Measurements from ENCODE around the gene VOPP1.

Gene VOPP1

GRCh38 chr7:55534916-55535590, 37.2 kb downstream of the VOPP1 start:
- H3K4me3 Mint-ChIP-seq = peak overlapping the region; percentile 69
- peaks cover 24% of the 10 kb centered on the region for H3K36me3 Mint-ChIP-seq (ENCODE audit: low read depth)
- H3K4me1 Mint-ChIP-seq = peaks cover 96% of the 10 kb centered on the region
- DNase-seq = peak; percentile 26
- no peak for ATAC-seq
- H3K27ac Mint-ChIP-seq = peak overlapping the region; percentile 98
- no peaks in the 10 kb centered on the region for H3K27me3 Mint-ChIP-seq
- no peaks in the 10 kb centered on the region for H3K9me3 Mint-ChIP-seq

GRCh38 chr7:55534262-55534915, 37.9 kb downstream of the VOPP1 start:
- ATAC-seq = peak; percentile 78

GRCh38 chr7:55533729-55534080, 38.6 kb downstream of the VOPP1 start:
- Mint-ChIP-seq H3K36me3 (ENCODE audit: low read depth) (peaks cover 20% of the 10 kb centered on the region), H3K27me3 (no peaks in the 10 kb centered on the region), H3K27ac (peak overlapping the region; percentile 98), H3K9me3 (no peaks in the 10 kb centered on the region), H3K4me1 (peaks cover 95% of the 10 kb centered on the region), H3K4me3 (peak overlapping the region; percentile 69)
- no peak for ATAC-seq
- peak; percentile 19 for DNase-seq

More at GRCh38 chr7:55534262-55534915, 37.9 kb downstream of the VOPP1 start:
- peaks cover 23% of the 10 kb centered on the region for H3K36me3 Mint-ChIP-seq (ENCODE audit: low read depth)
- H3K27ac Mint-ChIP-seq = peak overlapping the region; percentile 98
- no peaks in the 10 kb centered on the region for H3K27me3 Mint-ChIP-seq
- H3K4me1 Mint-ChIP-seq = peaks cover 97% of the 10 kb centered on the region
- peak overlapping the region; percentile 69 for H3K4me3 Mint-ChIP-seq
- H3K9me3 Mint-ChIP-seq = no peaks in the 10 kb centered on the region
- DNase-seq = peak; percentile 75

- Mint-ChIP-seq H3K4me3 (peak overlapping the region; percentile 69), H3K36me3 (ENCODE audit: low read depth) (peaks cover 20% of the 10 kb centered on the region), H3K27ac (peak overlapping the region; percentile 98), H3K9me3 (no peaks in the 10 kb centered on the region), H3K27me3 (no peaks in the 10 kb centered on the region), H3K4me1 (peaks cover 90% of the 10 kb centered on the region)
- peak; percentile 73 for ATAC-seq
- DNase-seq = peak; percentile 75
Observed at GRCh38 chr7:55533050-55533728, 39.1 kb downstream of the VOPP1 start.

- DNase-seq (no peak), ATAC-seq (no peak)
Observed at GRCh38 chr7:55532150-55532917, 40.0 kb downstream of the VOPP1 start.

GRCh38 chr7:55531536-55531935, 40.8 kb downstream of the VOPP1 start:
- H3K36me3 Mint-ChIP-seq (ENCODE audit: low read depth) = peaks cover 13% of the 10 kb centered on the region
- peak overlapping the region; percentile 98 for H3K27ac Mint-ChIP-seq
- ATAC-seq = no peak
- H3K4me3 Mint-ChIP-seq = peak overlapping the region; percentile 69
- no peaks in the 10 kb centered on the region for H3K27me3 Mint-ChIP-seq
- H3K4me1 Mint-ChIP-seq = peaks cover 83% of the 10 kb centered on the region
- no peaks in the 10 kb centered on the region for H3K9me3 Mint-ChIP-seq
- no peak for DNase-seq

More at GRCh38 chr7:55532150-55532917, 40.0 kb downstream of the VOPP1 start:
- peaks cover 84% of the 10 kb centered on the region for H3K4me1 Mint-ChIP-seq
- H3K4me3 Mint-ChIP-seq = peak overlapping the region; percentile 69
- H3K36me3 Mint-ChIP-seq (ENCODE audit: low read depth) = peaks cover 16% of the 10 kb centered on the region
- no peaks in the 10 kb centered on the region for H3K27me3 Mint-ChIP-seq
- no peaks in the 10 kb centered on the region for H3K9me3 Mint-ChIP-seq
- peak overlapping the region; percentile 98 for H3K27ac Mint-ChIP-seq

GRCh38 chr7:55527307-55527706, 45.0 kb downstream of the VOPP1 start:
- Mint-ChIP-seq H3K36me3 (ENCODE audit: low read depth) (peaks cover 12% of the 10 kb centered on the region), H3K9me3 (no peaks in the 10 kb centered on the region), H3K4me1 (peaks cover 66% of the 10 kb centered on the region), H3K27me3 (no peaks in the 10 kb centered on the region), H3K27ac (no peak overlapping the region), H3K4me3 (no peak overlapping the region)
- ATAC-seq (no peak), DNase-seq (no peak)

GRCh38 chr7:55526770-55527169, 45.5 kb downstream of the VOPP1 start:
- no peak for ATAC-seq
- Mint-ChIP-seq H3K27ac (no peak overlapping the region), H3K27me3 (no peaks in the 10 kb centered on the region)

GRCh38 chr7:55526329-55526728, 46.0 kb downstream of the VOPP1 start:
- no peaks in the 10 kb centered on the region for H3K9me3 Mint-ChIP-seq
- no peak for DNase-seq
- H3K27me3 Mint-ChIP-seq = no peaks in the 10 kb centered on the region
- no peak for ATAC-seq
- H3K4me1 Mint-ChIP-seq = peaks cover 58% of the 10 kb centered on the region
- H3K36me3 Mint-ChIP-seq (ENCODE audit: low read depth) = peaks cover 10% of the 10 kb centered on the region
- no peak overlapping the region for H3K27ac Mint-ChIP-seq
- no peak overlapping the region for H3K4me3 Mint-ChIP-seq

More at GRCh38 chr7:55526770-55527169, 45.5 kb downstream of the VOPP1 start:
- DNase-seq = no peak
- peaks cover 60% of the 10 kb centered on the region for H3K4me1 Mint-ChIP-seq
- peaks cover 12% of the 10 kb centered on the region for H3K36me3 Mint-ChIP-seq (ENCODE audit: low read depth)
- H3K9me3 Mint-ChIP-seq = no peaks in the 10 kb centered on the region
- no peak overlapping the region for H3K4me3 Mint-ChIP-seq

GRCh38 chr7:55524558-55525310, 47.6 kb downstream of the VOPP1 start:
- Mint-ChIP-seq H3K4me3 (no peak overlapping the region), H3K27me3 (no peaks in the 10 kb centered on the region), H3K9me3 (no peaks in the 10 kb centered on the region), H3K36me3 (ENCODE audit: low read depth) (peaks cover 6% of the 10 kb centered on the region), H3K4me1 (peaks cover 50% of the 10 kb centered on the region), H3K27ac (peak overlapping the region; percentile 52)
- ATAC-seq = no peak
- DNase-seq = no peak

GRCh38 chr7:55523366-55523765, 48.9 kb downstream of the VOPP1 start:
- no peaks in the 10 kb centered on the region for H3K27me3 Mint-ChIP-seq
- ATAC-seq (no peak), DNase-seq (no peak)
- no peaks in the 10 kb centered on the region for H3K9me3 Mint-ChIP-seq
- no peak overlapping the region for H3K27ac Mint-ChIP-seq
- H3K36me3 Mint-ChIP-seq (ENCODE audit: low read depth) = peaks cover 16% of the 10 kb centered on the region
- no peak overlapping the region for H3K4me3 Mint-ChIP-seq
- peaks cover 50% of the 10 kb centered on the region for H3K4me1 Mint-ChIP-seq

GRCh38 chr7:55521917-55522902, 50.1 kb downstream of the VOPP1 start:
- Mint-ChIP-seq H3K27me3 (no peaks in the 10 kb centered on the region), H3K4me3 (no peak overlapping the region), H3K27ac (no peak overlapping the region), H3K9me3 (no peaks in the 10 kb centered on the region), H3K36me3 (ENCODE audit: low read depth) (peaks cover 28% of the 10 kb centered on the region), H3K4me1 (peaks cover 55% of the 10 kb centered on the region)
- DNase-seq (no peak), ATAC-seq (no peak)

GRCh38 chr7:55521512-55521911, 50.8 kb downstream of the VOPP1 start:
- no peak overlapping the region for H3K4me3 Mint-ChIP-seq
- ATAC-seq (no peak), DNase-seq (no peak)
- peaks cover 32% of the 10 kb centered on the region for H3K36me3 Mint-ChIP-seq (ENCODE audit: low read depth)
- peaks cover 53% of the 10 kb centered on the region for H3K4me1 Mint-ChIP-seq
- H3K27me3 Mint-ChIP-seq = no peaks in the 10 kb centered on the region
- no peak overlapping the region for H3K27ac Mint-ChIP-seq
- no peaks in the 10 kb centered on the region for H3K9me3 Mint-ChIP-seq
